ENCODE results near the gene LMLN. TPM values are rescaled to one million over a fixed set of nuclear protein-coding genes. Genes with fewer than 3 reads are reported as not detected.
"Not testable (repeated sequence)": the region's sequence is repeated elsewhere in the genome, so short reads cannot be mapped to it uniquely, and the experiment has no call there.

The LMLN gene
- total RNA-seq, 3 donors from 2014 or later (not counting 1 experiment from before 2014, with no cell fraction given): 2.3 to 4.5 (median 4.0) TPM

- Mint-ChIP-seq H3K27me3 (ENCODE audit: low read depth in 2 of 2) (peaks cover 8 to 10% of the 10 kb centered on the region in 2 donors), H3K36me3 (no peaks in the 10 kb centered on the region), H3K9me3 (no peaks in the 10 kb centered on the region), H3K27ac (no peak overlapping the region), H3K4me3 (no peak overlapping the region), H3K4me1 (no peaks in the 10 kb centered on the region)
- DNase-seq (no peak), ATAC-seq (no peak)
- no peak overlapping the region for H3K4me3 ChIP-seq (ENCODE audit: low read length)
- intact Hi-C loops (cut with micrococcal nuclease): no loop called here
- no peaks in the 10 kb centered on the region for H3K36me3 ChIP-seq (ENCODE audit: control insufficient read depth, insufficient read depth, low read length)
- no peaks in the 10 kb centered on the region for H3K9me3 ChIP-seq (ENCODE audit: control insufficient read depth, insufficient read depth, low read length)
- H3K27me3 ChIP-seq (ENCODE audit: control insufficient read depth, insufficient read depth, low read length): no peaks in the 10 kb centered on the region
- no peaks in the 10 kb centered on the region for H3K4me1 ChIP-seq (ENCODE audit: control insufficient read depth, insufficient read depth, low read length)
- H3K27ac ChIP-seq (ENCODE audit: low read length): no peak overlapping the region
- no peak for TF ChIP-seq CTCF (IDR thresholded peaks at IDR 0.05)
These were observed 88.4 kb downstream of the LMLN start for GRCh38 chr3:198048445-198048844.

GRCh38 chr3:198051836-198052235, 91.8 kb downstream of the LMLN start:
- Mint-ChIP-seq H3K27ac (no peak overlapping the region), H3K36me3 (no peaks in the 10 kb centered on the region), H3K27me3 (ENCODE audit: low read depth in 2 of 2) (peaks cover 19 to 22% of the 10 kb centered on the region in 2 donors), H3K4me3 (no peak overlapping the region), H3K9me3 (no peaks in the 10 kb centered on the region), H3K4me1 (no peaks in the 10 kb centered on the region)
- intact Hi-C loops (cut with micrococcal nuclease): no loop called here
- Histone ChIP-seq H3K4me1 (ENCODE audit: control insufficient read depth, insufficient read depth, low read length) (no peaks in the 10 kb centered on the region), H3K27ac (ENCODE audit: low read length) (no peak overlapping the region), H3K27me3 (ENCODE audit: control insufficient read depth, insufficient read depth, low read length) (no peaks in the 10 kb centered on the region), H3K36me3 (ENCODE audit: control insufficient read depth, insufficient read depth, low read length) (no peaks in the 10 kb centered on the region), H3K4me3 (ENCODE audit: low read length) (no peak overlapping the region), H3K9me3 (ENCODE audit: control insufficient read depth, insufficient read depth, low read length) (no peaks in the 10 kb centered on the region)
- no peak for ATAC-seq
- no peak for DNase-seq
- 100% methylated on average over 1 of the region's 2 CpGs for WGBS (ENCODE audit: insufficient coverage)
- TF ChIP-seq CTCF (IDR thresholded peaks at IDR 0.05): no peak

GRCh38 chr3:198053462-198053861, 93.4 kb downstream of the LMLN start:
- H3K36me3 Mint-ChIP-seq; H3K4me1 Mint-ChIP-seq; H3K9me3 ChIP-seq (ENCODE audit: control insufficient read depth, insufficient read depth, low read length); H3K9me3 Mint-ChIP-seq; H3K27me3 ChIP-seq (ENCODE audit: control insufficient read depth, insufficient read depth, low read length); DNase-seq; H3K27ac Mint-ChIP-seq; H3K4me3 ChIP-seq (ENCODE audit: low read length); intact Hi-C loops (cut with micrococcal nuclease); H3K27ac ChIP-seq (ENCODE audit: low read length); H3K4me1 ChIP-seq (ENCODE audit: control insufficient read depth, insufficient read depth, low read length); H3K4me3 Mint-ChIP-seq; H3K36me3 ChIP-seq (ENCODE audit: control insufficient read depth, insufficient read depth, low read length); ATAC-seq: not testable (repeated sequence)
- peaks cover 24 to 26% of the 10 kb centered on the region in 2 donors for H3K27me3 Mint-ChIP-seq (ENCODE audit: low read depth in 2 of 2)

GRCh38 chr3:198061119-198062067, 101.4 kb downstream of the LMLN start:
- 86% methylated on average over 1 of the region's 1 CpG for WGBS (ENCODE audit: insufficient coverage)
- H3K9me3 Mint-ChIP-seq: no peaks in the 10 kb centered on the region
- H3K36me3 Mint-ChIP-seq: no peaks in the 10 kb centered on the region
- ATAC-seq (no peak), DNase-seq (no peak)
- no peak overlapping the region for H3K27ac ChIP-seq (ENCODE audit: low read length)
- no peaks in the 10 kb centered on the region for H3K4me1 ChIP-seq (ENCODE audit: control insufficient read depth, insufficient read depth, low read length)
- H3K4me1 Mint-ChIP-seq: no peaks in the 10 kb centered on the region
- TF ChIP-seq CTCF (IDR thresholded peaks at IDR 0.05): no peak
- H3K36me3 ChIP-seq (ENCODE audit: control insufficient read depth, insufficient read depth, low read length): no peaks in the 10 kb centered on the region
- H3K4me3 Mint-ChIP-seq: no peak overlapping the region
- no peaks in the 10 kb centered on the region for H3K9me3 ChIP-seq (ENCODE audit: control insufficient read depth, insufficient read depth, low read length)
- intact Hi-C loops (cut with micrococcal nuclease): no loop called here
- H3K27me3 ChIP-seq (ENCODE audit: control insufficient read depth, insufficient read depth, low read length): peaks cover 3% of the 10 kb centered on the region
- H3K27ac Mint-ChIP-seq: no peak overlapping the region
- no peak overlapping the region for H3K4me3 ChIP-seq (ENCODE audit: low read length)
- H3K27me3 Mint-ChIP-seq (ENCODE audit: low read depth in 2 of 2): peaks cover 15 to 45% of the 10 kb centered on the region in 2 donors

Data from natural killer cell (primary cell).